Subcutaneous adipose tissue (tissue), 4 donors: ENCODE results near the gene ALDH1A1. TPM values are rescaled to one million over a fixed set of nuclear protein-coding genes. Genes with fewer than 3 reads are reported as not detected.

Source experiments
- CTCF ChIP-seq: fragments of 450-650 bp; IDR thresholded peaks from one replicate; pipeline ENCODE4 v1.5.1; 2016; ENCODE audit warnings: low read depth, mild to moderate bottlenecking, control low read depth, antibody characterized with exemption, moderate library complexity
- total RNA-seq, 4 donors: library from RNA; depleted of rRNA; stranded (reverse); fragments of >200 nt; gene quantifications; one replicate each; pipeline ENCODE4 v1.1.0, GENCODE V29; 2016

ALDH1A1 gene
- total RNA-seq, 4 donors from 2014 or later: 57.2 to 121 (median 85.8) TPM

GRCh38 chr9:72905514-72906480 is 47.1 kb downstream of the ALDH1A1 start:
- no peak for TF ChIP-seq CTCF

- TF ChIP-seq CTCF: no peak
Measured at GRCh38 chr9:72904267-72905093, 48.4 kb downstream of the ALDH1A1 start.

- TF ChIP-seq CTCF: no peak
Measured at GRCh38 chr9:72903103-72903502, 49.8 kb downstream of the ALDH1A1 start.

- TF ChIP-seq CTCF: no peak
Measured at GRCh38 chr9:72902268-72902667, 50.6 kb downstream of the ALDH1A1 start.

GRCh38 chr9:72899734-72900477 is 52.9 kb downstream of the ALDH1A1 start:
- no peak for TF ChIP-seq CTCF

- no peak for TF ChIP-seq CTCF
Measured at GRCh38 chr9:72898784-72899733, 53.8 kb downstream of the ALDH1A1 start.
